GM21528 (cell line): ENCODE results near the gene APBB2.
"Not testable (repeated sequence)": the region's sequence is repeated elsewhere in the genome, so short reads cannot be mapped to it uniquely, and the experiment has no call there.

Experiments used
- ATAC-seq: cut with Tn5 transposase; IDR thresholded peaks from one replicate; pipeline ENCODE4 v1.9.1; 2021; ENCODE audit warnings: mild to moderate bottlenecking, moderate library complexity; ENCODE audit not compliant: unreplicated experiment, low FRiP score

APBB2 gene

GRCh38 chr4:41069838-41070237 lies 144.5 kb downstream of the APBB2 start:
- no peak for ATAC-seq

- no peak for ATAC-seq
Measured at GRCh38 chr4:41069257-41069656, 145.1 kb downstream of the APBB2 start.

GRCh38 chr4:41067369-41067768 lies 147.0 kb downstream of the APBB2 start:
- no peak for ATAC-seq

GRCh38 chr4:41066049-41066448 lies 148.3 kb downstream of the APBB2 start:
- no peak for ATAC-seq

GRCh38 chr4:41065434-41066006 lies 148.8 kb downstream of the APBB2 start:
- ATAC-seq: no peak

- ATAC-seq: no peak
Measured at GRCh38 chr4:41064953-41065352, 149.4 kb downstream of the APBB2 start.

- ATAC-seq: no peak
Measured at GRCh38 chr4:41061482-41062185, 152.7 kb downstream of the APBB2 start.

- no peak for ATAC-seq
Measured at GRCh38 chr4:41060352-41061334, 153.7 kb downstream of the APBB2 start.

GRCh38 chr4:41059411-41059810 lies 154.9 kb downstream of the APBB2 start:
- ATAC-seq: not testable (repeated sequence)

GRCh38 chr4:41058426-41058825 lies 155.9 kb downstream of the APBB2 start:
- ATAC-seq: no peak

GRCh38 chr4:41057467-41057866 lies 156.9 kb downstream of the APBB2 start:
- no peak for ATAC-seq

- ATAC-seq: no peak
Measured at GRCh38 chr4:41052287-41052686, 162.1 kb downstream of the APBB2 start.

- no peak for ATAC-seq
Measured at GRCh38 chr4:41050880-41051775, 163.2 kb downstream of the APBB2 start.

GRCh38 chr4:41050116-41050515 lies 164.2 kb downstream of the APBB2 start:
- no peak for ATAC-seq

- ATAC-seq: not testable (repeated sequence)
Measured at GRCh38 chr4:41049176-41049575, 165.2 kb downstream of the APBB2 start.

- no peak for ATAC-seq
Measured at GRCh38 chr4:41044791-41045190, 169.6 kb downstream of the APBB2 start.

- no peak for ATAC-seq
Measured at GRCh38 chr4:41044165-41044564, 170.2 kb downstream of the APBB2 start.

- ATAC-seq: no peak
Measured at GRCh38 chr4:41043465-41043864, 170.9 kb downstream of the APBB2 start.

- ATAC-seq: no peak
Measured at GRCh38 chr4:41041551-41041950, 172.8 kb downstream of the APBB2 start.

GRCh38 chr4:41039317-41039716 lies 175.0 kb downstream of the APBB2 start:
- no peak for ATAC-seq
